IMR-90 (cell line): ENCODE data around the gene FAM53B. TPM values are rescaled to one million over a fixed set of nuclear protein-coding genes. Genes with fewer than 3 reads are reported as not detected.

Experiments
- ATAC-seq: fragments of 200-7000 bp; cut with Tn5 transposase; 2 replicates; pipeline ENCODE4 v1.9.1; 2020; ENCODE audit warnings: low read depth, mild to moderate bottlenecking, moderate library complexity
- BruUV-seq: library from RNA; stranded (reverse); fragments of 400-500 nt; replicated peaks from 2 replicates; lab custom pipeline; 2021; lab: Mats Ljungman, UMichigan
- CTCF ChIA-PET: fragments of 300-600 bp; formaldehyde crosslinking; extraction: SDS; loops from one replicate; lab custom pipeline; 2021; ENCODE audit warnings: antibody characterized with exemption; lab: Yijun Ruan, JAX
- POLR2A ChIA-PET: fragments of 300-600 bp; sonication (Branson Sonifier 250); formaldehyde crosslinking; loops from one replicate; lab custom pipeline; 2022; ENCODE audit warnings: antibody characterized with exemption; ENCODE audit not compliant: unreplicated experiment; lab: Charles Lee
- DNase-seq: peaks from one replicate; pipeline ENCODE4 v3.0.0; 2013
- H2AFZ ChIP-seq: replicated peaks from 2 replicates; pipeline ENCODE3; 2013; ENCODE audit warnings: low read length, mild to moderate bottlenecking; ENCODE audit not compliant: poor library complexity
- H2AK5ac ChIP-seq: 2 replicates; pipeline ENCODE4 v1.6.1; 2013; ENCODE audit warnings: low read depth, low read length, inconsistent platforms
- H2AK9ac ChIP-seq: replicated peaks from 2 replicates; pipeline ENCODE3; 2013; ENCODE audit warnings: mild to moderate bottlenecking, low read depth, low read length, moderate library complexity; ENCODE audit not compliant: poor library complexity
- H2BK120ac ChIP-seq: 2 replicates; pipeline ENCODE4 v1.6.1; 2013; ENCODE audit warnings: low read depth, low read length, inconsistent platforms
- H2BK15ac ChIP-seq: 3 replicates; pipeline ENCODE4 v1.6.1; 2013; ENCODE audit warnings: low read depth, low read length, inconsistent platforms
- H2BK20ac ChIP-seq: 2 replicates; pipeline ENCODE4 v1.6.1; 2013; ENCODE audit warnings: low read depth, mild to moderate bottlenecking, inconsistent platforms, low read length, moderate library complexity
- H2BK5ac ChIP-seq: 2 replicates; pipeline ENCODE4 v1.6.1; 2013; ENCODE audit warnings: mild to moderate bottlenecking, low read depth, low read length, inconsistent platforms; ENCODE audit not compliant: poor library complexity, severe bottlenecking
- H3K14ac ChIP-seq: replicated peaks from 2 replicates; pipeline ENCODE4 v1.6.1; 2013; ENCODE audit warnings: low read depth, low read length, inconsistent platforms
- H3K18ac ChIP-seq: 2 replicates; pipeline ENCODE4 v1.6.1; 2013; ENCODE audit warnings: low read depth, low read length, control low read depth
- H3K23ac ChIP-seq: 2 replicates; pipeline ENCODE4 v1.6.1; 2013; ENCODE audit warnings: low read depth, low read length, inconsistent platforms
- H3K27ac ChIP-seq: 2 replicates; pipeline ENCODE4 v1.5.1; 2013; ENCODE audit warnings: mild to moderate bottlenecking, control low read depth, low read length; ENCODE audit not compliant: insufficient read depth
- H3K27me3 ChIP-seq: 2 replicates; pipeline ENCODE4 v1.6.1; 2013; ENCODE audit warnings: low read length; ENCODE audit not compliant: control insufficient read depth, insufficient read depth
- H3K36me3 ChIP-seq: 2 replicates; pipeline ENCODE4 v1.6.1; 2013; ENCODE audit warnings: low read length, mixed read lengths; ENCODE audit not compliant: control insufficient read depth, insufficient read depth
- H3K4ac ChIP-seq: 2 replicates; pipeline ENCODE4 v1.6.1; 2013; ENCODE audit warnings: low read depth, low read length, inconsistent platforms
- H3K4me1 ChIP-seq: 2 replicates; pipeline ENCODE4 v1.6.1; 2013; ENCODE audit warnings: low read length, mixed read lengths; ENCODE audit not compliant: control insufficient read depth, insufficient read depth
- H3K4me2 ChIP-seq: 2 replicates; pipeline ENCODE4 v1.6.1; 2013; ENCODE audit warnings: low read depth, mild to moderate bottlenecking, control low read depth, low read length, moderate library complexity
- H3K4me3 ChIP-seq: 2 replicates; pipeline ENCODE4 v1.5.1; 2013; ENCODE audit warnings: low read depth, mild to moderate bottlenecking, control low read depth, low read length, moderate library complexity; ENCODE audit not compliant: insufficient read depth
- H3K56ac ChIP-seq: 2 replicates; pipeline ENCODE4 v1.6.1; 2013; ENCODE audit warnings: low read length, inconsistent platforms; ENCODE audit not compliant: insufficient read depth; ENCODE audit errors: extremely low read depth
- H3K79me1 ChIP-seq, 2 experiments: 2 replicates each; pipeline ENCODE4 v1.6.1; 2013; ENCODE audit warnings: low read length in 2 of 2, inconsistent platforms in 1 of 2, low read depth in 1 of 2
- H3K9ac ChIP-seq: 2 replicates; pipeline ENCODE4 v1.6.1; 2013; ENCODE audit warnings: low read depth, low read length, control low read depth
- H3K9me1 ChIP-seq: 2 replicates; pipeline ENCODE4 v1.6.1; 2013; ENCODE audit warnings: low read length, inconsistent platforms; ENCODE audit not compliant: insufficient read depth
- H3K9me3 ChIP-seq: 2 replicates; pipeline ENCODE4 v1.6.1; 2013; ENCODE audit warnings: low read length; ENCODE audit not compliant: control insufficient read depth, insufficient read depth
- H4K20me1 ChIP-seq: 2 replicates; pipeline ENCODE4 v1.6.1; 2013; ENCODE audit warnings: low read length, inconsistent platforms; ENCODE audit not compliant: insufficient read depth
- H4K5ac ChIP-seq: 2 replicates; pipeline ENCODE4 v1.6.1; 2013; ENCODE audit warnings: mild to moderate bottlenecking, low read depth, low read length, control low read depth
- H4K8ac ChIP-seq, 2 experiments: 2 replicates each; pipeline ENCODE4 v1.6.1; 2013; ENCODE audit warnings: low read depth in 2 of 2, low read length in 2 of 2, control low read depth in 1 of 2, inconsistent platforms in 1 of 2
- H4K91ac ChIP-seq: 2 replicates; pipeline ENCODE4 v1.6.1; 2013; ENCODE audit warnings: low read depth, low read length, inconsistent platforms; ENCODE audit not compliant: insufficient read depth
- BHLHE40 ChIP-seq: fragments of 150-350 bp; IDR thresholded peaks from 2 replicates; pipeline ENCODE4 v1.6.1; 2016; ENCODE audit warnings: mild to moderate bottlenecking, low read depth, low read length
- CEBPB ChIP-seq: IDR thresholded peaks from 2 replicates; pipeline ENCODE4 v1.6.1; 2012; ENCODE audit warnings: low read depth, low read length, improper control_type of control experiment
- CHD1 ChIP-seq: IDR thresholded peaks from 2 replicates; pipeline ENCODE4 v1.6.1; 2012; ENCODE audit warnings: low read depth, low read length, improper control_type of control experiment
- CTCF ChIP-seq: conservative IDR thresholded peaks from 2 replicates; pipeline ENCODE4 v1.5.1; 2012; ENCODE audit warnings: mild to moderate bottlenecking, low read depth, low read length, improper control_type of control experiment
- ELK1 ChIP-seq: fragments of 150-350 bp; IDR thresholded peaks from 2 replicates; pipeline ENCODE4 v1.6.1; 2016; ENCODE audit warnings: low read depth, mild to moderate bottlenecking, low read length, moderate library complexity, borderline replicate concordance
- FOS ChIP-seq: fragments of 150-350 bp; IDR thresholded peaks from 2 replicates; pipeline ENCODE4 v1.6.1; 2016; ENCODE audit warnings: low read depth, low read length
- MAFK ChIP-seq: IDR thresholded peaks from 2 replicates; pipeline ENCODE4 v1.6.1; 2012; ENCODE audit warnings: low read depth, low read length, improper control_type of control experiment
- MAZ ChIP-seq: IDR thresholded peaks from 2 replicates; pipeline ENCODE4 v1.6.1; 2012; ENCODE audit warnings: low read depth, mild to moderate bottlenecking, low read length, improper control_type of control experiment, moderate library complexity, borderline replicate concordance
- MXI1 ChIP-seq: IDR thresholded peaks from 2 replicates; pipeline ENCODE4 v1.6.1; 2012; ENCODE audit warnings: low read depth, mild to moderate bottlenecking, low read length, moderate library complexity, borderline replicate concordance
- NFE2L2 ChIP-seq: fragments of 150-350 bp; IDR thresholded peaks from 2 replicates; pipeline ENCODE4 v1.6.1; 2016; ENCODE audit warnings: low read depth, mild to moderate bottlenecking, low read length
- POLR2A ChIP-seq: IDR thresholded peaks from 2 replicates; pipeline ENCODE4 v1.6.1; 2012; ENCODE audit warnings: mild to moderate bottlenecking, low read depth, low read length
- RAD21 ChIP-seq: IDR thresholded peaks from 2 replicates; pipeline ENCODE4 v1.6.1; 2012; ENCODE audit warnings: low read length, improper control_type of control experiment
- RCOR1 ChIP-seq: IDR thresholded peaks from 2 replicates; pipeline ENCODE4 v1.6.1; 2012; ENCODE audit warnings: mild to moderate bottlenecking, low read length, improper control_type of control experiment; ENCODE audit not compliant: insufficient replicate concordance
- RFX5 ChIP-seq: IDR thresholded peaks from 2 replicates; pipeline ENCODE4 v1.8.0; 2012; ENCODE audit warnings: low read depth, mild to moderate bottlenecking, low read length, moderate library complexity
- SMC3 ChIP-seq: fragments of 150-350 bp; IDR thresholded peaks from 2 replicates; pipeline ENCODE4 v1.6.1; 2016; ENCODE audit warnings: low read depth, mild to moderate bottlenecking, antibody characterized with exemption, low read length, moderate library complexity
- USF2 ChIP-seq: fragments of 150-350 bp; IDR thresholded peaks from 2 replicates; pipeline ENCODE4 v1.6.1; 2017; ENCODE audit warnings: mild to moderate bottlenecking, antibody characterized with exemption, low read length, low read depth
- WGBS, 2 experiments: methylation state at CpG; one replicate each; pipeline versions ENCODE4 v1.1.5 to v1.1.7; 2013; ENCODE audit warnings: missing lambda C conversion rate in 2 of 2; ENCODE audit not compliant: insufficient read length in 1 of 2; ENCODE audit errors: extremely low coverage in 2 of 2; 5-methylcytosine and 5-hydroxymethylcytosine counted together
- dilution Hi-C: fragments of 300-500 bp; cut with HindIII; formaldehyde crosslinking; loops from one replicate; pipeline ENCODE4 v1.14.3; 2018; ENCODE audit warnings: low sequenced_read_pairs; ENCODE audit not compliant: unreplicated experiment
- in situ Hi-C: fragments of 300-500 bp; cut with MboI; formaldehyde crosslinking; loops from 3 replicates; pipeline ENCODE4 v1.14.3; 2019; ENCODE audit warnings: low sequenced_read_pairs, inconsistent platforms, mixed read lengths
- intact Hi-C: fragments of 100-400 bp; cut with micrococcal nuclease; formaldehyde crosslinking; loops from 2 replicates; pipeline ENCODE4 v1.10.0; 2022
- polyA plus RNA-seq, 3 experiments: library from polyadenylated mRNA; depleted of rRNA; stranded (reverse); fragments of >200 nt; gene quantifications; 2 replicates each; pipeline ENCODE4 v1.2.3, GENCODE V29; 2012; ENCODE audit warnings: low replicate concordance in 1 of 3
- total RNA-seq: library from RNA; depleted of rRNA; stranded (reverse); fragments of >200 nt; gene quantifications from 2 replicates; pipeline ENCODE4 v1.2.3, GENCODE V29; 2012

Gene FAM53B
- total and polyA plus RNA-seq, 2 of the 4 experiments (the other 2 are of a cell fraction) = 3.8 to 5.7 TPM

GRCh38 chr10:124768791-124769190, 24.6 kb upstream of the FAM53B start:
- no peak overlapping the region for H2AFZ ChIP-seq
- no peak overlapping the region for H2AK5ac ChIP-seq
- H3K23ac ChIP-seq = no peak overlapping the region
- H3K36me3 ChIP-seq = peaks cover 10% of the 10 kb centered on the region
- H3K9me3 ChIP-seq = no peaks in the 10 kb centered on the region
- TF ChIP-seq RCOR1 = no peak
- TF ChIP-seq CEBPB = no peak
- TF ChIP-seq CTCF = no peak
- TF ChIP-seq MAZ = no peak
- no peak for TF ChIP-seq USF2
- no peak for TF ChIP-seq BHLHE40
- TF ChIP-seq NFE2L2 = no peak
- TF ChIP-seq POLR2A = no peak
- TF ChIP-seq RFX5 = no peak
- TF ChIP-seq CHD1 = no peak
- TF ChIP-seq RAD21 = no peak
- no peak for TF ChIP-seq MAFK
- TF ChIP-seq MXI1 = no peak
- TF ChIP-seq SMC3 = no peak
- TF ChIP-seq ELK1 = no peak
- no peak for TF ChIP-seq FOS
- H3K27ac ChIP-seq = no peak overlapping the region
- CTCF ChIA-PET = no interaction called here
- H2BK120ac ChIP-seq = no peak overlapping the region
- H3K56ac ChIP-seq = no peak overlapping the region
- H3K18ac ChIP-seq = no peak overlapping the region
- dilution Hi-C loops = no loop called here
- intact Hi-C loops = no loop called here
- H3K79me1 ChIP-seq = peaks cover 9 to 14% of the 10 kb centered on the region in 2 experiments; a peak in 3 of 4 replicates
- no peaks in the 10 kb centered on the region for H3K9me1 ChIP-seq
- no peak overlapping the region for H2BK15ac ChIP-seq
- H4K20me1 ChIP-seq = no peaks in the 10 kb centered on the region
- POLR2A ChIA-PET = interaction anchor here (0.8 kb wide), 1 partner anchor 12 kb away, joined by 6 read pairs; no protein-coding TSS in a partner anchor
- H3K27me3 ChIP-seq = no peaks in the 10 kb centered on the region
- no peak overlapping the region for H2BK5ac ChIP-seq
- no TSS peak for BruUV-seq
- H4K8ac ChIP-seq = no peak overlapping the region
- H3K4me2 ChIP-seq = no peak overlapping the region
- no peak overlapping the region for H2BK20ac ChIP-seq
- DNase-seq = no peak
- H2AK9ac ChIP-seq = no peak overlapping the region
- H3K9ac ChIP-seq = no peak overlapping the region
- no peak overlapping the region for H4K5ac ChIP-seq
- no peak overlapping the region for H3K4me3 ChIP-seq
- H3K14ac ChIP-seq = no peak overlapping the region
- H3K4me1 ChIP-seq = peaks cover 2% of the 10 kb centered on the region
- in situ Hi-C loops = no loop called here
- 100% methylated on average over 1 of the region's 2 CpGs; no CpG with 5 or more reads in 1 of the 2 experiments for WGBS, 2 experiments
- no peak overlapping the region for H3K4ac ChIP-seq
- ATAC-seq = no peak
- no peak overlapping the region for H4K91ac ChIP-seq
